ENCODE results near the gene NLGN1. TPM values are rescaled to one million over a fixed set of nuclear protein-coding genes. Genes with fewer than 3 reads are reported as not detected.

NLGN1 gene
- polyA plus RNA-seq, 4 donors, result 0.92 to 1.8 TPM; not detected in 2

DNA sequence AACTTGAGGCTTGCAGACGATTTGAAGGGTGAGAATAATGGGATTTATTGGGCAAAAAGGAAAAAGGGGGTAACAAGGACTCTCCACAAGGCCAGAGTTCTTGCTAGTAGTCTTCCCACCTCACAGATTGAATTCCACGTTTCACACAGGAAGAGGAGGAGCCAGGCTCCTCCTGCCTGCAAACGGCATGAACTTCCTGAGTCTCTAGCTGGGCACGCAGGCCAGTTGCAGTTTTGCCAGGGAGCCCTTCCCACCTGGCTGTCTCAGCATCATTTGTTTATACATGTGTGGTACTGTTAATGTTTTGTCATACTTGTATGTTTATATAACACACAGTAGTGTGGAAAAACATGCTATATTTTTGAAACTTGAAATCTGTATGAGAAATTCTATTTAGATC is 155.0 kb downstream of the NLGN1 start:
- DNase-seq (no peak), FAIRE-seq (no peak)
- H3K9me3 ChIP-seq (ENCODE audit: control insufficient read depth in 2 of 2, insufficient read depth in 1 of 2, low read depth in 1 of 2, low read length in 1 of 2), result no peaks in the 10 kb centered on the region
- 23 to 43% (median 27%) methylated on average over 4 of the region's 4 CpGs for WGBS, 3 donors
- H3K27me3 ChIP-seq (ENCODE audit: control insufficient read depth in 3 of 3, insufficient read depth in 3 of 3, low read length in 3 of 3), result no peaks in the 10 kb centered on the region
- H3K4me1 ChIP-seq (ENCODE audit: control insufficient read depth in 3 of 3, insufficient read depth in 2 of 3, low read depth in 1 of 3, low read length in 2 of 3), result no peaks in the 10 kb centered on the region
- no peaks in the 10 kb centered on the region for H3K36me3 ChIP-seq (ENCODE audit: control insufficient read depth in 3 of 3, insufficient read depth in 2 of 3, low read depth in 1 of 3, low read length in 3 of 3)
- H3K4me3 ChIP-seq (ENCODE audit: low read depth in 1 of 3, low read length in 3 of 3), result no peak overlapping the region
- no peak overlapping the region for H3K27ac ChIP-seq (ENCODE audit: low read depth in 1 of 3, low read length in 2 of 3)

DNA sequence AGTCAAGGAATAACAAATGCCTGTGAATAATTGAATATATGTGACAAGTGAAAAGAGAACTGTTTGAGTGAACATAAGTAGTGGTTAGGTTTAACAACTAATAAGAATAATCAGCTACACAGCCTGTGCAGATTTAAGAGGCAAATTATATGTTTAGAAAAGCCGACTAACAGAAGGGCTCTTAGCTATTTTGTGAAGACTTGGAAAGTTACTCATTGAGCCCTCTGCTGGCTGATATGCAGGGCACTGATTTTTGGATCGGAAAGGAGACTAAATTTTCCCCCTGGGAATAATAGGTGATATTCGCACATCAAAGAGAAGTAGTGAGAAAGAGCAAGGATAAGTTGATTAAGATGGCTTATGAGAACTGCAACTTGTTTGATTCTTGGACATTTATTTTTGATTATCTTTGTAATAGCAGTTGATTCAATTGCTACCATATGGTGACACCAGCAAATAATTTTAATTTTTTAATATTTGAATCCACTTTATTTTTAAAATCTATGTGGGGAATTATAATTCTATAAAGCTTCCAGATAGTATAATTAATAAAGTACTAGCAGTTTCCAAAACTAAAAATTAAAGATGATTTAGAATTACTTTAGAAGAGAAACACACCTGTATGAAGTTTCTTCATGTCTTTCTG is 156.2 kb downstream of the NLGN1 start:
- no peak overlapping the region for H3K27ac ChIP-seq (ENCODE audit: low read depth in 1 of 3, low read length in 2 of 3)
- peak; percentile 87 for FAIRE-seq
- no peaks in the 10 kb centered on the region for H3K27me3 ChIP-seq (ENCODE audit: control insufficient read depth in 3 of 3, insufficient read depth in 3 of 3, low read length in 3 of 3)
- no peaks in the 10 kb centered on the region for H3K36me3 ChIP-seq (ENCODE audit: control insufficient read depth in 3 of 3, insufficient read depth in 2 of 3, low read depth in 1 of 3, low read length in 3 of 3)
- peak in 1 of 2 donors; percentile 2 for DNase-seq
- H3K9me3 ChIP-seq (ENCODE audit: control insufficient read depth in 2 of 2, insufficient read depth in 1 of 2, low read depth in 1 of 2, low read length in 1 of 2), result no peaks in the 10 kb centered on the region
- no peaks in the 10 kb centered on the region for H3K4me1 ChIP-seq (ENCODE audit: control insufficient read depth in 3 of 3, insufficient read depth in 2 of 3, low read depth in 1 of 3, low read length in 2 of 3)
- WGBS, 3 donors, result 16 to 22% (median 19%) methylated on average over 3 of the region's 3 CpGs
- H3K4me3 ChIP-seq (ENCODE audit: low read depth in 1 of 3, low read length in 3 of 3), result no peak overlapping the region

- Histone ChIP-seq H3K36me3 (ENCODE audit: control insufficient read depth in 3 of 3, insufficient read depth in 2 of 3, low read depth in 1 of 3, low read length in 3 of 3) (no peaks in the 10 kb centered on the region), H3K4me3 (ENCODE audit: low read depth in 1 of 3, low read length in 3 of 3) (no peak overlapping the region), H3K9me3 (ENCODE audit: control insufficient read depth in 2 of 2, insufficient read depth in 1 of 2, low read depth in 1 of 2, low read length in 1 of 2) (no peaks in the 10 kb centered on the region), H3K4me1 (ENCODE audit: control insufficient read depth in 3 of 3, insufficient read depth in 2 of 3, low read depth in 1 of 3, low read length in 2 of 3) (no peaks in the 10 kb centered on the region), H3K27ac (ENCODE audit: low read depth in 1 of 3, low read length in 2 of 3) (no peak overlapping the region), H3K27me3 (ENCODE audit: control insufficient read depth in 3 of 3, insufficient read depth in 3 of 3, low read length in 3 of 3) (no peaks in the 10 kb centered on the region)
- WGBS, 3 donors, result 56 to 74% (median 57%) methylated on average over 2 of the region's 2 CpGs
- DNase-seq, result no peak
- no peak for FAIRE-seq
Measured at GRCh38 chr3:173556546-173556945, 159.0 kb downstream of the NLGN1 start.

GRCh38 chr3:173567997-173568396 is 170.5 kb downstream of the NLGN1 start:
- WGBS, 3 donors, result 89 to 92% (median 91%) methylated on average over 3 of the region's 3 CpGs
- no peak for DNase-seq
- Histone ChIP-seq H3K4me1 (ENCODE audit: control insufficient read depth in 3 of 3, insufficient read depth in 2 of 3, low read depth in 1 of 3, low read length in 2 of 3) (no peaks in the 10 kb centered on the region), H3K9me3 (ENCODE audit: control insufficient read depth in 2 of 2, insufficient read depth in 1 of 2, low read depth in 1 of 2, low read length in 1 of 2) (no peaks in the 10 kb centered on the region), H3K27me3 (ENCODE audit: control insufficient read depth in 3 of 3, insufficient read depth in 3 of 3, low read length in 3 of 3) (no peaks in the 10 kb centered on the region), H3K27ac (ENCODE audit: low read depth in 1 of 3, low read length in 2 of 3) (no peak overlapping the region), H3K36me3 (ENCODE audit: control insufficient read depth in 3 of 3, insufficient read depth in 2 of 3, low read depth in 1 of 3, low read length in 3 of 3) (no peaks in the 10 kb centered on the region), H3K4me3 (ENCODE audit: low read depth in 1 of 3, low read length in 3 of 3) (no peak overlapping the region)
- no peak for FAIRE-seq

DNA sequence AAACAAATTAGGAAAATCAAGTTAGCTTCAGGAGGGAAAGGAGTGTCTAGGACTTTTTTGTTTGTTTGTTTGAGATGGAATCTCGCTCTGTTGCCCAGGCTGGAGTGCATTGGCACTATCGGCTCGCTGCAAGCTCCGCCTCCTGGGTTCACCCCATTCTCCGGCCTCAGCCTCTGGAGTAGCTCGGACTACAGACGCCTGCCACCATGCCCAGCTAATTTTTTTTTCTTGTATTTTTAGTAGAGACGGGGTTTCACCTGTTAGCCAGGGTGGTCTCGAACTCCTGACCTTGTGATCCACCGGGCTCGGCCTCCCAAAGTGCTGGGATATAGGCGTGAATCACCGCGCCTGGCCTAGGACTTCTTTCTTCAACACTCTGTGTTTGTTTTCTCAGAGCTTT is 171.1 kb downstream of the NLGN1 start:
- H3K9me3 ChIP-seq (ENCODE audit: control insufficient read depth in 2 of 2, insufficient read depth in 1 of 2, low read depth in 1 of 2, low read length in 1 of 2), result no peaks in the 10 kb centered on the region
- no peak for FAIRE-seq
- H3K36me3 ChIP-seq (ENCODE audit: control insufficient read depth in 3 of 3, insufficient read depth in 2 of 3, low read depth in 1 of 3, low read length in 3 of 3), result no peaks in the 10 kb centered on the region
- 90 to 92% (median 91%) methylated on average over 14 of the region's 14 CpGs for WGBS, 3 donors
- H3K27ac ChIP-seq (ENCODE audit: low read depth in 1 of 3, low read length in 2 of 3), result no peak overlapping the region
- H3K4me1 ChIP-seq (ENCODE audit: control insufficient read depth in 3 of 3, insufficient read depth in 2 of 3, low read depth in 1 of 3, low read length in 2 of 3), result no peaks in the 10 kb centered on the region
- no peak overlapping the region for H3K4me3 ChIP-seq (ENCODE audit: low read depth in 1 of 3, low read length in 3 of 3)
- DNase-seq, result no peak
- H3K27me3 ChIP-seq (ENCODE audit: control insufficient read depth in 3 of 3, insufficient read depth in 3 of 3, low read length in 3 of 3), result no peaks in the 10 kb centered on the region

DNA sequence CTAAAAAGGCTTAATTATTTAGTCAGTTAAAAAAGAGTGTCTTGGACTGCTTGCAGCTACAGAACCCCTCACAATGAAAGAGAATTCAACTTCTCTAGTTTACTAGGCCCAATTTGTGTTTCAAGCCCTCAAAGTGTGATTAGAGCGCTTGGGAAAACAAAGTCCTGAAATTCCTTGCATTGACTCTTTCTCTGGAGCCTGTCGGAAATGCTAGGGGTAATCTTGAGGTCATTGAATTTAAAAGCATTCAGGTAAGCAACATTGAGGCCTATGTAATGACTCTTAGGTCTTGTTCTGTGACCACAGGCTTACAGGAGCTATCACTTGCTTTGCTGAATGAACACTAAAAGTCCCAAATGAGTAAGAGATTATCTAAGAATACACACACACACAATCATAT is 186.0 kb downstream of the NLGN1 start:
- H3K9me3 ChIP-seq (ENCODE audit: control insufficient read depth in 2 of 2, insufficient read depth in 1 of 2, low read depth in 1 of 2, low read length in 1 of 2), result no peaks in the 10 kb centered on the region
- DNase-seq, result no peak
- H3K27me3 ChIP-seq (ENCODE audit: control insufficient read depth in 3 of 3, insufficient read depth in 3 of 3, low read length in 3 of 3), result peaks cover 0 to 13% (median 7%) of the 10 kb centered on the region in 3 donors
- no peak overlapping the region for H3K27ac ChIP-seq (ENCODE audit: low read depth in 1 of 3, low read length in 2 of 3)
- 90 to 93% (median 91%) methylated on average over 2 of the region's 2 CpGs for WGBS, 3 donors
- H3K4me3 ChIP-seq (ENCODE audit: low read depth in 1 of 3, low read length in 3 of 3), result no peak overlapping the region
- no peaks in the 10 kb centered on the region for H3K36me3 ChIP-seq (ENCODE audit: control insufficient read depth in 3 of 3, insufficient read depth in 2 of 3, low read depth in 1 of 3, low read length in 3 of 3)
- H3K4me1 ChIP-seq (ENCODE audit: control insufficient read depth in 3 of 3, insufficient read depth in 2 of 3, low read depth in 1 of 3, low read length in 2 of 3), result no peaks in the 10 kb centered on the region
- no peak for FAIRE-seq

GRCh38 chr3:173584093-173584837 is 186.7 kb downstream of the NLGN1 start:
- H3K36me3 ChIP-seq (ENCODE audit: control insufficient read depth in 3 of 3, insufficient read depth in 2 of 3, low read depth in 1 of 3, low read length in 3 of 3), result no peaks in the 10 kb centered on the region
- no peak for FAIRE-seq
- H3K27me3 ChIP-seq (ENCODE audit: control insufficient read depth in 3 of 3, insufficient read depth in 3 of 3, low read length in 3 of 3), result peaks cover 0 to 13% (median 7%) of the 10 kb centered on the region in 3 donors
- H3K9me3 ChIP-seq (ENCODE audit: control insufficient read depth in 2 of 2, insufficient read depth in 1 of 2, low read depth in 1 of 2, low read length in 1 of 2), result no peaks in the 10 kb centered on the region
- peak overlapping the region in 1 of 3 donors; percentile 43 for H3K4me3 ChIP-seq (ENCODE audit: low read depth in 1 of 3, low read length in 3 of 3)
- H3K4me1 ChIP-seq (ENCODE audit: control insufficient read depth in 3 of 3, insufficient read depth in 2 of 3, low read depth in 1 of 3, low read length in 2 of 3), result no peaks in the 10 kb centered on the region
- WGBS, 3 donors, result 6 to 14% (median 8%) methylated on average over 16 of the region's 16 CpGs
- peak in 1 of 2 donors; percentile 39 for DNase-seq
- peak overlapping the region in 1 of 3 donors; percentile 29 for H3K27ac ChIP-seq (ENCODE audit: low read depth in 1 of 3, low read length in 2 of 3)

DNA sequence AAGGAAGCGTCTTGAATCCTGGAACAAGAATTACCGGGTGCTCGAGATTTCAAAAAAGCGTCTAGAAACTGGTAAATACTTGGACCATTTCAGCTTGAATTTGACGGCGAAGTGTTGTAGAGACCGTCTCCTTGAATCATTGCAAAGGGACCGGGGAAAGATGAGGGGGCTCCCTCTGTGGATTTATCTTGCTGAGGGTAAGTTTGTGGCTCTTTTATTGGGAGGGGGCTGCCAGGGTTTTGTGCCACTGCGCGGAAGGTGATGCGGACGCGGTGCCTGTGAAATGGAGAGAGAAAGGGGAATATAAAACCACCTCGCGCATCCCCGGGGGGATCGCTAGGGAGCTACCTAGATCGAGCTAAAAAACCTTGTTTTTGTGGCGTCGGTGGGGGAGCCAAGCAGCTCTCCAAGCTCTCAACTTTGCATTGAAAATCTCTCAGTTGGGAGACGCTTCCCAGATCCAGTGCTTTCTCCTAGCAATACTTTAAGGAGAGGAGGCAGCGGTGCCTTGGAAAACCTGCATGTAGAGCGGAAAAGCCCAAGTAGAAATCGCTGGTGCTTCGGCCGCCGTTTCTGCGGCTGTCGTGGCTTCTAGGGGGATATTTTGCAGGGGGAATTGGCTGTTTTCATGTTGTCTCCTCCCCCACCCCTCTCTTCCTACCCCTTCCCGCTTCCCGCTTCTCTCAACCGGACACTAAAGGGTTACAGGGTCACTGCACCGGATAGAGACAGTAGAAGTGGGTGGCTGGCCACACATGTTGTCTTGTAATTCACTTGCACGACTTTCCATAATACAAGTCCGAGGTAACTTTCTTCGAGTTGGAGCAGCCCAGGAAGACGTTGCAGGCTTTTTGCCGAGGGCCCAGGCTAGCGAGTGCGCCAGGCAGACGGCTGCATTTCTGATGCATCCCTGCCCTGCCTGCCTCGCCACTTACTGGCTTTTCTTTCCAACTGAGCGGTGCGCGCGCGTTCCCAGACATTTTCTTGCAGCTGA is 187.6 kb downstream of the NLGN1 start:
- WGBS, 3 donors, result 3 to 7% (median 7%) methylated on average over 47 of the region's 47 CpGs
- H3K9me3 ChIP-seq (ENCODE audit: control insufficient read depth in 2 of 2, insufficient read depth in 1 of 2, low read depth in 1 of 2, low read length in 1 of 2), result no peaks in the 10 kb centered on the region
- no peak for FAIRE-seq
- H3K27ac ChIP-seq (ENCODE audit: low read depth in 1 of 3, low read length in 2 of 3), result peak overlapping the region in 2 of 3 donors; percentile 24 to 29
- H3K4me1 ChIP-seq (ENCODE audit: control insufficient read depth in 3 of 3, insufficient read depth in 2 of 3, low read depth in 1 of 3, low read length in 2 of 3), result no peaks in the 10 kb centered on the region
- no peaks in the 10 kb centered on the region for H3K36me3 ChIP-seq (ENCODE audit: control insufficient read depth in 3 of 3, insufficient read depth in 2 of 3, low read depth in 1 of 3, low read length in 3 of 3)
- H3K4me3 ChIP-seq (ENCODE audit: low read depth in 1 of 3, low read length in 3 of 3), result peak overlapping the region in 2 of 3 donors; percentile 22 to 43
- peaks cover 0 to 13% (median 7%) of the 10 kb centered on the region in 3 donors for H3K27me3 ChIP-seq (ENCODE audit: control insufficient read depth in 3 of 3, insufficient read depth in 3 of 3, low read length in 3 of 3)
- peak in 1 of 2 donors; percentile 35 for DNase-seq
